Common myeloid progenitor, CD34-positive (primary cell): ENCODE data around the gene SPACA6.
A peak's percentile ranks its signal among the peaks of the same experiment; 100 is the strongest.
"Not testable (repeated sequence)": the region's sequence is repeated elsewhere in the genome, so short reads cannot be mapped to it uniquely, and the experiment has no call there.

ENCODE experiments used
- CTCF ChIA-PET: fragments of 350-600 bp; sonication (Branson Sonifier 250); formaldehyde crosslinking; loops from one replicate; lab custom pipeline; 2021; ENCODE audit warnings: antibody characterized with exemption; lab: Charles Lee
- POLR2A ChIA-PET: fragments of 350-600 bp; sonication (Branson Sonifier 250); formaldehyde crosslinking; loops from one replicate; lab custom pipeline; 2021; ENCODE audit warnings: antibody characterized with exemption; lab: Charles Lee
- DNase-seq, 3 donors: peaks; one replicate each; pipeline versions ENCODE4 v3.0.0 to v3.0.0-alpha.2; 2013
- H3K27ac ChIP-seq, 2 experiments: 1 replicate in 1 of 2; 2 replicates in 1 of 2; pipeline ENCODE4 v1.7.0; 2013; ENCODE audit warnings: inconsistent platforms in 2 of 2, low read length in 2 of 2, mild to moderate bottlenecking in 2 of 2, low read depth in 1 of 2, moderate library complexity in 1 of 2; ENCODE audit not compliant: severe bottlenecking in 2 of 2, insufficient read depth in 1 of 2, poor library complexity in 1 of 2
- H3K27me3 ChIP-seq, 5 experiments: replicated peaks in 2 of 5; 1 replicate in 3 of 5; 2 replicates in 2 of 5; pipeline versions ENCODE4 v1.6.1 to v1.7.0; 2013; ENCODE audit warnings: low read length in 4 of 5, mild to moderate bottlenecking in 2 of 5, moderate library complexity in 2 of 5, inconsistent platforms in 1 of 5; ENCODE audit not compliant: insufficient read depth in 5 of 5, control insufficient read depth in 4 of 5
- H3K36me3 ChIP-seq, 4 experiments: 1 replicate in 2 of 4; 2 replicates in 2 of 4; pipeline versions ENCODE4 v1.6.1 to v1.7.0; 2013; ENCODE audit warnings: low read length in 3 of 4, control low read depth in 1 of 4, mild to moderate bottlenecking in 1 of 4; ENCODE audit not compliant: control insufficient read depth in 4 of 4, insufficient read depth in 4 of 4
- H3K4me1 ChIP-seq, 4 experiments: 1 replicate in 3 of 4; 2 replicates in 1 of 4; pipeline versions ENCODE4 v1.6.1 to v1.7.1; 2013; ENCODE audit warnings: low read length in 3 of 4, mild to moderate bottlenecking in 3 of 4, control low read depth in 1 of 4, inconsistent platforms in 1 of 4, moderate library complexity in 1 of 4; ENCODE audit not compliant: control insufficient read depth in 4 of 4, insufficient read depth in 4 of 4; ENCODE audit errors: control extremely low read depth in 1 of 4
- H3K4me3 ChIP-seq, 7 experiments: 1 replicate in 4 of 7; 2 replicates in 3 of 7; pipeline versions ENCODE4 v1.5.1 to v1.7.0; 2013; ENCODE audit warnings: mild to moderate bottlenecking in 7 of 7, low read length in 6 of 7, moderate library complexity in 6 of 7, inconsistent platforms in 2 of 7, low read depth in 2 of 7, control low read depth in 1 of 7; ENCODE audit not compliant: insufficient read depth in 4 of 7, control insufficient read depth in 1 of 7; ENCODE audit errors: extremely low read depth in 1 of 7
- H3K9me3 ChIP-seq, 5 experiments: 1 replicate in 4 of 5; 2 replicates in 1 of 5; pipeline versions ENCODE4 v1.6.1 to v1.7.1; 2013; ENCODE audit warnings: low read length in 4 of 5, mild to moderate bottlenecking in 2 of 5, inconsistent platforms in 1 of 5, low read depth in 1 of 5, moderate library complexity in 1 of 5; ENCODE audit not compliant: control insufficient read depth in 4 of 5, insufficient read depth in 2 of 5; ENCODE audit errors: control extremely low read depth in 1 of 5
- WGBS: methylation state at CpG from one replicate; pipeline ENCODE4 v1.1.5; 2013; ENCODE audit not compliant: insufficient coverage; 5-methylcytosine and 5-hydroxymethylcytosine counted together

SPACA6 gene

DNA sequence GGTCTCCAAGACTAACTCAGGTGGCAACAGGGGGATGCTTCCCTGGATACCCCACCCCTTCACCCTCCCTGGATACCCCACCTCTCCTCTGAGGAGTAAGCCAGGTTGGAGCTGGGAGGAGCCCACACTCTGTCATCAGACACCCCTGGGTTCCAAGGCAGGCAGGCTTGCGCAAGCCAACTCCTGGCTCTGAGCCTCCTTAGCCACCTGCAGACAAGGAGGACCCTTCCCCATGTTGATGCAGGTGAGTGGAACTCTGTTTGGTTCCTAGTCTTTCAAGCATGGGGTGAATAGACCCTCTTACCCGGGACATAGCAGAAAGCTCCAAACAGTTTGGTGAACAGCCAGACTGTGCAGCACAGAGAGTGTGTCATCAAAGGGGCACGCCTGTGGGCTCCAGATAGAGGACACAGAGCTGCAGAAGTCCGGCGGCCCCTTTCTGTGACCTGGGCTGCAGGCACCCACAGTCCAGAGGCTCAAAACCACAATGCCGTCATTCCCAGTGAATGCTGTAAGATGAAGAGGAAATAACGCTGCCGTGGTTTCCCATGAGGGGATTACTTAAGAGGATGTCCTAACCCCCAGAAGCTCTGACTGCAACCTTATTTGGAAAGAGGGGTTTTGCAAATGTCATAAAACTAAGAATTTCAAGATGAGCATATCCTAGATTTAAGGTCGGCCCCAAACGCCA, 42.8 kb downstream of the SPACA6 start:
- Histone ChIP-seq H3K36me3 (no peaks in the 10 kb centered on the region), H3K27me3 (peaks cover 0 to 28% (median 11%) of the 10 kb centered on the region in 5 experiments), H3K27ac (no peak overlapping the region), H3K4me3 (no peak overlapping the region), H3K9me3 (peaks cover 0 to 4% (median 2%) of the 10 kb centered on the region in 5 experiments), H3K4me1 (peaks cover 4 to 23% (median 7%) of the 10 kb centered on the region in 4 experiments)
- ChIA-PET CTCF (interaction anchor here (0.7 to 1.4 kb wide), 2 partner anchors 16 to 42 kb away, joined by 3 read pairs; partner anchors contain the start of gene FPR1), POLR2A (no interaction called here)
- DNase-seq, result peak; percentile 72 to 82 (median 81)
- 31% methylated on average over 9 of the region's 10 CpGs for WGBS

GRCh38 chr19:51737389-51737788, 44.3 kb downstream of the SPACA6 start:
- Histone ChIP-seq H3K36me3 (no peaks in the 10 kb centered on the region), H3K27ac (no peak overlapping the region), H3K4me1 (peaks cover 4 to 23% (median 7%) of the 10 kb centered on the region in 4 experiments), H3K4me3 (no peak overlapping the region), H3K27me3 (peaks cover 0 to 28% (median 11%) of the 10 kb centered on the region in 5 experiments), H3K9me3 (peaks cover 0 to under 1% (median 0%) of the 10 kb centered on the region in 5 experiments)
- 100% methylated on average over 2 of the region's 3 CpGs for WGBS
- DNase-seq, result no peak
- CTCF ChIA-PET, result interaction anchor here (1.7 kb wide), 1 partner anchor 40 kb away, joined by 7 read pairs; no protein-coding TSS in a partner anchor
- POLR2A ChIA-PET, result no interaction called here

DNA sequence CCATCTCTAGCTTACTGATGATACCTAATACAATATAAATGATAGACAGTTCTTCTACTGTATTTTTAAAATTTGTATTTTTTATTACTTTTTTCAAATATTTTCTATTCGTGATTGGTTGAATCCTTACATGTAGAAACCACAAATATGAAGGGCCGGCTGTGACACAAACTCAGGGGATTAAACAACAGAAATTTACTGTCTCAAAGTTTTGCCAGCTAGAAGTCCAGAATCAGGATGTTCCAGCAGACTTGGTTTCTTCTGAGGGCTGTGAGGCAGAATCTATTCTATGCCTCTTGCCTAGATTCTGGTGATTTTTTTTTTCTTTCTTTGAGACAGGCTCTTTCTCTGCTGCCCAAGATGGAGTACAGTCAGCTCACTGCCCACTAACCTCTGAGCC, 44.8 kb downstream of the SPACA6 start:
- H3K4me1 ChIP-seq, result peaks cover 4 to 23% (median 7%) of the 10 kb centered on the region in 4 experiments
- ChIA-PET CTCF (interaction anchor here (1.7 kb wide), 1 partner anchor 40 kb away, joined by 7 read pairs; no protein-coding TSS in a partner anchor), POLR2A (no interaction called here)
- no peaks in the 10 kb centered on the region for H3K9me3 ChIP-seq
- no peaks in the 10 kb centered on the region for H3K36me3 ChIP-seq
- no peak for DNase-seq
- H3K27ac ChIP-seq, result no peak overlapping the region
- 100% methylated on average over 1 of the region's 2 CpGs for WGBS
- H3K4me3 ChIP-seq, result no peak overlapping the region
- H3K27me3 ChIP-seq, result peaks cover 0 to 28% (median 11%) of the 10 kb centered on the region in 5 experiments

GRCh38 chr19:51738523-51738922, 45.4 kb downstream of the SPACA6 start:
- H3K4me3 ChIP-seq, DNase-seq, H3K27ac ChIP-seq, H3K9me3 ChIP-seq, POLR2A ChIA-PET, H3K36me3 ChIP-seq: not testable (repeated sequence)
- Histone ChIP-seq H3K4me1 (peaks cover 4 to 23% (median 7%) of the 10 kb centered on the region in 4 experiments), H3K27me3 (peaks cover 0 to 30% (median 14%) of the 10 kb centered on the region in 5 experiments)
- WGBS, result 93% methylated on average over 9 of the region's 10 CpGs
- CTCF ChIA-PET, result interaction anchor here (1.7 kb wide), 1 partner anchor 39 kb away, joined by 7 read pairs; no protein-coding TSS in a partner anchor

DNA sequence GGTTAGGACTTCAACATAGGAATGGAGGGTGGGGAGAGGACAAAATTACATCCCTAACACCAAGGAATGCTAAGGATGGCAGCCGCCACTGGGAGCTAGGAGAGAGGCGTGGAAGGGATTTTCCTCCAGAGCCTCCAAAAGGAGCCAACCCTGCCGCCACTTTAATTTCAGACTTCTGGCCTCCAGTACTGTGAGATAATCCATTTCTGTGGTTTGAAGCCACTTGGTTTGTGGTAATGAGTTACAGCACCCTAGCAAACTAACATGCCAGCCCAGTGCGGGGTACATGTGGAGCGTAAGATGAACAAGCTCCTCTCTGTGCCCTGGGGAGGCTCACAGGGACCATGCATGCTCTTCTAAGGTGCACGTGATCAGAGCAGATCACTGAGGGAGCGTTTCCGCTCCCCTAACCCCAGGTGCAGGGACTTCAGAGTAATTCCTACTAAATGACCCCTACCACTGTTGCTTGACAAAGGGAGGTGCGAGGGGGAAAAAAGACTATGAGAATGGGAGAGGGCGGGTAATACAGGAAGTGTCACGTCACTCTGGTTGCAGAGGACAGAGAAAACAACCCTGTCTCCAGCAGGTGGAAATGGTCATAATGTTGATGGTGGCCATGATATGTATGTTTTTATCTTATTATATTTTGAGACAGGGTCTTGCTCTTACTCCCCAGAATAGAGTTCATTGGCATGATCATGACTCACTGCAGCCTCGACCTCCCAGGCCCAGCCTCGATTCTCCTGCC, 46.5 kb downstream of the SPACA6 start:
- DNase-seq, result peak in 1 of 3 donors; percentile 24
- H3K4me3 ChIP-seq, result no peak overlapping the region
- WGBS, result 86% methylated on average over 9 of the region's 13 CpGs
- POLR2A ChIA-PET, result no interaction called here
- no peaks in the 10 kb centered on the region for H3K36me3 ChIP-seq
- H3K27ac ChIP-seq, result no peak overlapping the region
- H3K9me3 ChIP-seq, result no peaks in the 10 kb centered on the region
- CTCF ChIA-PET, result no interaction called here
- peaks cover 0 to 27% (median 9%) of the 10 kb centered on the region in 5 experiments for H3K27me3 ChIP-seq
- H3K4me1 ChIP-seq, result peaks cover 4 to 23% (median 7%) of the 10 kb centered on the region in 4 experiments

GRCh38 chr19:51740356-51740755, 47.2 kb downstream of the SPACA6 start:
- H3K4me1 ChIP-seq, result peaks cover under 1 to 19% (median 7%) of the 10 kb centered on the region in 4 experiments
- ChIA-PET POLR2A (no interaction called here), CTCF (no interaction called here)
- peak in 1 of 3 donors; percentile 14 for DNase-seq
- no peak overlapping the region for H3K27ac ChIP-seq
- no peaks in the 10 kb centered on the region for H3K36me3 ChIP-seq
- WGBS, result 78% methylated on average over 2 of the region's 5 CpGs
- peaks cover 0 to 28% (median 9%) of the 10 kb centered on the region in 5 experiments for H3K27me3 ChIP-seq
- H3K9me3 ChIP-seq, result no peaks in the 10 kb centered on the region
- no peak overlapping the region for H3K4me3 ChIP-seq
